ENCODE results near the gene TOMM5.

Gene TOMM5

GRCh38 chr9:37563806-37564513 is 28.4 kb downstream of the TOMM5 start:
- H3K4me1 Mint-ChIP-seq (ENCODE audit: low read depth) = no peaks in the 10 kb centered on the region
- no peak overlapping the region for H3K4me3 Mint-ChIP-seq
- H3K9me3 Mint-ChIP-seq = peaks cover 20% of the 10 kb centered on the region
- intact Hi-C loops (cut with micrococcal nuclease) = no loop called here
- no peaks in the 10 kb centered on the region for H3K27me3 Mint-ChIP-seq
- no peak overlapping the region for H3K27ac Mint-ChIP-seq
- peaks cover 8% of the 10 kb centered on the region for H3K36me3 Mint-ChIP-seq (ENCODE audit: low read depth)

- no peak overlapping the region for H3K27ac Mint-ChIP-seq
- H3K4me3 Mint-ChIP-seq = no peak overlapping the region
- intact Hi-C loops (cut with micrococcal nuclease) = no loop called here
- H3K36me3 Mint-ChIP-seq (ENCODE audit: low read depth) = peaks cover 8% of the 10 kb centered on the region
- H3K9me3 Mint-ChIP-seq = peaks cover 20% of the 10 kb centered on the region
- H3K27me3 Mint-ChIP-seq = no peaks in the 10 kb centered on the region
- H3K4me1 Mint-ChIP-seq (ENCODE audit: low read depth) = no peaks in the 10 kb centered on the region
Measured at GRCh38 chr9:37562826-37563225, 29.6 kb downstream of the TOMM5 start.

GRCh38 chr9:37561682-37562081 is 30.7 kb downstream of the TOMM5 start:
- Mint-ChIP-seq H3K27me3 (no peaks in the 10 kb centered on the region), H3K36me3 (ENCODE audit: low read depth) (peaks cover 8% of the 10 kb centered on the region), H3K4me3 (no peak overlapping the region), H3K4me1 (ENCODE audit: low read depth) (no peaks in the 10 kb centered on the region), H3K9me3 (peaks cover 20% of the 10 kb centered on the region), H3K27ac (no peak overlapping the region)
- intact Hi-C loops (cut with micrococcal nuclease) = no loop called here

GRCh38 chr9:37559855-37560592 is 32.4 kb downstream of the TOMM5 start:
- Mint-ChIP-seq H3K9me3 (peaks cover 16% of the 10 kb centered on the region), H3K4me3 (no peak overlapping the region), H3K27ac (no peak overlapping the region), H3K27me3 (no peaks in the 10 kb centered on the region), H3K4me1 (ENCODE audit: low read depth) (no peaks in the 10 kb centered on the region), H3K36me3 (ENCODE audit: low read depth) (peaks cover 8% of the 10 kb centered on the region)
- intact Hi-C loops (cut with micrococcal nuclease) = no loop called here

GRCh38 chr9:37559125-37559524 is 33.3 kb downstream of the TOMM5 start:
- Mint-ChIP-seq H3K4me1 (ENCODE audit: low read depth) (no peaks in the 10 kb centered on the region), H3K27ac (no peak overlapping the region)

GRCh38 chr9:37555786-37556185 is 36.6 kb downstream of the TOMM5 start:
- Mint-ChIP-seq H3K4me3 (no peak overlapping the region), H3K9me3 (no peaks in the 10 kb centered on the region), H3K4me1 (ENCODE audit: low read depth) (peaks cover 9% of the 10 kb centered on the region), H3K36me3 (ENCODE audit: low read depth) (no peaks in the 10 kb centered on the region), H3K27ac (no peak overlapping the region), H3K27me3 (no peaks in the 10 kb centered on the region)
- intact Hi-C loops (cut with micrococcal nuclease) = no loop called here

More at GRCh38 chr9:37559125-37559524, 33.3 kb downstream of the TOMM5 start:
- Mint-ChIP-seq H3K27me3 (no peaks in the 10 kb centered on the region), H3K36me3 (ENCODE audit: low read depth) (peaks cover 4% of the 10 kb centered on the region), H3K4me3 (no peak overlapping the region), H3K9me3 (peaks cover 7% of the 10 kb centered on the region)
- intact Hi-C loops (cut with micrococcal nuclease) = no loop called here

GRCh38 chr9:37554318-37554717 is 38.1 kb downstream of the TOMM5 start:
- Mint-ChIP-seq H3K27me3 (no peaks in the 10 kb centered on the region), H3K36me3 (ENCODE audit: low read depth) (no peaks in the 10 kb centered on the region), H3K27ac (no peak overlapping the region), H3K4me3 (no peak overlapping the region), H3K9me3 (no peaks in the 10 kb centered on the region), H3K4me1 (ENCODE audit: low read depth) (peaks cover 9% of the 10 kb centered on the region)
- intact Hi-C loops (cut with micrococcal nuclease) = no loop called here

GRCh38 chr9:37551888-37552287 is 40.5 kb downstream of the TOMM5 start:
- Mint-ChIP-seq H3K4me1 (ENCODE audit: low read depth) (peaks cover 9% of the 10 kb centered on the region), H3K27me3 (no peaks in the 10 kb centered on the region), H3K4me3 (no peak overlapping the region), H3K9me3 (no peaks in the 10 kb centered on the region), H3K36me3 (ENCODE audit: low read depth) (no peaks in the 10 kb centered on the region), H3K27ac (no peak overlapping the region)
- intact Hi-C loops (cut with micrococcal nuclease) = no loop called here

- no peaks in the 10 kb centered on the region for H3K9me3 Mint-ChIP-seq
- H3K27me3 Mint-ChIP-seq = no peaks in the 10 kb centered on the region
- H3K4me1 Mint-ChIP-seq (ENCODE audit: low read depth) = peaks cover 9% of the 10 kb centered on the region
- no peak overlapping the region for H3K4me3 Mint-ChIP-seq
- no peaks in the 10 kb centered on the region for H3K36me3 Mint-ChIP-seq (ENCODE audit: low read depth)
- H3K27ac Mint-ChIP-seq = no peak overlapping the region
- intact Hi-C loops (cut with micrococcal nuclease) = no loop called here
Measured at GRCh38 chr9:37551468-37551867, 40.9 kb downstream of the TOMM5 start.

- intact Hi-C loops (cut with micrococcal nuclease) = no loop called here
- H3K4me3 Mint-ChIP-seq = no peak overlapping the region
- no peaks in the 10 kb centered on the region for H3K9me3 Mint-ChIP-seq
- H3K36me3 Mint-ChIP-seq (ENCODE audit: low read depth) = no peaks in the 10 kb centered on the region
- H3K27me3 Mint-ChIP-seq = no peaks in the 10 kb centered on the region
- no peak overlapping the region for H3K27ac Mint-ChIP-seq
- H3K4me1 Mint-ChIP-seq (ENCODE audit: low read depth) = peaks cover 9% of the 10 kb centered on the region
Measured at GRCh38 chr9:37550781-37551180, 41.6 kb downstream of the TOMM5 start.

- H3K27ac Mint-ChIP-seq = no peak overlapping the region
- intact Hi-C loops (cut with micrococcal nuclease) = no loop called here
- no peaks in the 10 kb centered on the region for H3K9me3 Mint-ChIP-seq
Measured at GRCh38 chr9:37549527-37549926, 42.9 kb downstream of the TOMM5 start.

GRCh38 chr9:37547328-37547878 is 45.0 kb downstream of the TOMM5 start:
- Mint-ChIP-seq H3K27ac (no peak overlapping the region), H3K36me3 (ENCODE audit: low read depth) (no peaks in the 10 kb centered on the region), H3K4me1 (ENCODE audit: low read depth) (peaks cover 9% of the 10 kb centered on the region), H3K9me3 (no peaks in the 10 kb centered on the region), H3K4me3 (no peak overlapping the region), H3K27me3 (no peaks in the 10 kb centered on the region)
- intact Hi-C loops (cut with micrococcal nuclease) = no loop called here

More at GRCh38 chr9:37549527-37549926, 42.9 kb downstream of the TOMM5 start:
- Mint-ChIP-seq H3K4me1 (ENCODE audit: low read depth) (peaks cover 9% of the 10 kb centered on the region), H3K27me3 (no peaks in the 10 kb centered on the region), H3K36me3 (ENCODE audit: low read depth) (no peaks in the 10 kb centered on the region), H3K4me3 (no peak overlapping the region)

- no peaks in the 10 kb centered on the region for H3K27me3 Mint-ChIP-seq
- H3K4me3 Mint-ChIP-seq = no peak overlapping the region
- H3K36me3 Mint-ChIP-seq (ENCODE audit: low read depth) = peaks cover 9% of the 10 kb centered on the region
- no peak overlapping the region for H3K27ac Mint-ChIP-seq
- no peaks in the 10 kb centered on the region for H3K4me1 Mint-ChIP-seq (ENCODE audit: low read depth)
- intact Hi-C loops (cut with micrococcal nuclease) = no loop called here
- no peaks in the 10 kb centered on the region for H3K9me3 Mint-ChIP-seq
Measured at GRCh38 chr9:37543468-37543867, 48.9 kb downstream of the TOMM5 start.

GRCh38 chr9:37542895-37543294 is 49.5 kb downstream of the TOMM5 start:
- Mint-ChIP-seq H3K27me3 (no peaks in the 10 kb centered on the region), H3K27ac (no peak overlapping the region), H3K4me3 (no peak overlapping the region), H3K36me3 (ENCODE audit: low read depth) (peaks cover 15% of the 10 kb centered on the region), H3K4me1 (ENCODE audit: low read depth) (no peaks in the 10 kb centered on the region), H3K9me3 (no peaks in the 10 kb centered on the region)
- intact Hi-C loops (cut with micrococcal nuclease) = no loop called here

Measured in dendritic cell treated with granulocyte-macrophage colony-stimulating factor and Interleukin-4, amounts not matched to agents 40 ng/mL and 50 ng/mL, for 4 days (primary cell).